GM18861 (cell line): Measurements from ENCODE around the gene PNCK.

Source experiments
- ATAC-seq: cut with Tn5 transposase; IDR thresholded peaks from one replicate; pipeline ENCODE4 v1.9.1; 2021; ENCODE audit not compliant: unreplicated experiment

The PNCK gene

GRCh38 chrX:153642051-153642654, 31.5 kb downstream of the PNCK start:
- no peak for ATAC-seq

DNA sequence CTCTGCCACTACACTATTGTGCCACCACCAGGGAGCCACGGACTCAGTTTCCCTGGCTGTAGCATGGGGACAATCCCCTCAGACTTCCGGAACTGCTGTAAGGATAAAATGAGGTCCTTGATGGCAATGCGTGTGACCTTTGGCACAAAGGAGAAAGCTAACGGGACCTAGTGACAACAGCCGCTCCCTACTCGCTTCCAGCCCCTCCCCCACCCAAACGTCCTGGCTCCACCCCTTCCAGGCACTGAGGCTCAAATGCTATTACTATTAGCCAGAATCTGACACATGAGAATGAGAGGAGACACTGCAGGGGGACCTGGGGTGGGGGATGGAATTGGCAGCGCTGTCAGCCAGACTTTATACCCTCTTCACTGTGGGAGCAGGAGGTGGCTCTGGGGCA, 32.0 kb downstream of the PNCK start:
- ATAC-seq, result no peak

- no peak for ATAC-seq
These were observed 32.7 kb downstream of the PNCK start for GRCh38 chrX:153640736-153641575.

DNA sequence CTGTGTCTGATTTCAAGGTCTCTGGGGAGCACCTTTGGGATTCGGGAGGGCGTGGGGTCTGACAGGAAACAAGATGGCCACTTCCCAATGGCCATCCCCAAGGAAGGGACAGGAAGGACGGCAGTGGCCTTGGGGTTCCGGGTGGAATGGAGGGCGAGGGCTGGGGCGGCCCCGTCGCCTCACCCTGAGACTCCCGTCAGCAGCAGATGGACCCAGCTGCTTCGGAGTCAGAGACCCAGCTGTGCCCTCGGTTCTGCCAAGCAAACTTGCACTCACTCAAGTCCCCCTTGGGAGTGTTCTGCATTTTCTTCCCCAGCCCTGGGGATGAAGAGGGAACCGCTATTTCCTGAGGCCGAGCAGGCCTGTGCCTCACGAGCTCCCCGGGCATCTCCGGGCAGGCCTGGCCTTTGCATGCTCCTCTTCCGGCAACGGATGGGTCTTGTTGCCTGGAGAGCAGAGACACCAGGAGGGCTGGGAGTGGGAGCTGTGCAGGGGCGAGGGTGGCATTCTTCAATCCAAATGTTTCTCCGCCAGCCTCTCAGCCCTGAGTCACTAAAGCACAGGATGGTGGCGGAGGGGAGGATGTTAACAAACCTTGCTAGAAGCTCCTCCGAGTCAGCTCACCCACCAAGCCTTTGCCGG, 33.4 kb downstream of the PNCK start:
- ATAC-seq, result no peak

DNA sequence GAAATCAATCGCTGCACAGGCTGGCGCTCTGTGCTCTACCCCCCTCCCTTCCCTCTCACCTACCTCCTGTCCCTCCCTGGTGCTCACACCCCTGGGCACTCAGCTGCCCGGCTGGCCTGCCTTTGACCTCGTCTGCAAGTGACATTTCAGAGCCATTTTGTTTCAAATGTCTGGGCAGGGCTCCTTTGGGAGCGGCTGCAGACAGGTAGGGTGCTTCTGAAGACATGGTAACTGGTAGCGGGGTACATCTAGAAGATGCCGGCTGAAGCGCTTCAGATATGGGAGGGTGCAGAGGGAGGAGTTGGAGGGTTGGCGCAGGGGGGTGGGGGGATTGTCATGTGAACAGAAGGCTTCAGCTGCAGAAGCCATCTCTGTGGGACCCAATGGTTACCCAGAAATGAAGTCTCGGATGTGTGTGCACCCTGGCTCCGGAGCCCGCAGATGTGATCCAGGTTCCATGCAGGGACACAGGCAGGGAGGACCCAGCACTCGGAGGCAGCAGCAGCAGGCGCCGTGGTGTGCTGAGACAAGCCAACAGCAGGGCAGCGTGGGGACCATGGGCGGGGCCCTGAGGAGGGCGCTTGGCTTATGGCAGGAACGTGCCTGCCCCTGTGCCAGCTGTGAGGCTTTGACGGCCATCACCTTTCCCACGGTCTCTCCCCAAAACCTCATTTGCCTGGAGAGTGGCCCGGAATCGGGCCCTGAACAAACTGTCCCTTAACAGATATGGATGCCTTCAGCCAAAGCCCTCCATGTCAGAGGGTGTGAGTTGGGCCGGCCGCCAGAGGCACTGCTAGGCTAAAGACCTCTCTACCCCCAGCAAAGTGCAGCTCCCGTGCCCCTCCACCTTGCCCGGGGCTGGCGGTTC, 34.2 kb downstream of the PNCK start:
- no peak for ATAC-seq

DNA sequence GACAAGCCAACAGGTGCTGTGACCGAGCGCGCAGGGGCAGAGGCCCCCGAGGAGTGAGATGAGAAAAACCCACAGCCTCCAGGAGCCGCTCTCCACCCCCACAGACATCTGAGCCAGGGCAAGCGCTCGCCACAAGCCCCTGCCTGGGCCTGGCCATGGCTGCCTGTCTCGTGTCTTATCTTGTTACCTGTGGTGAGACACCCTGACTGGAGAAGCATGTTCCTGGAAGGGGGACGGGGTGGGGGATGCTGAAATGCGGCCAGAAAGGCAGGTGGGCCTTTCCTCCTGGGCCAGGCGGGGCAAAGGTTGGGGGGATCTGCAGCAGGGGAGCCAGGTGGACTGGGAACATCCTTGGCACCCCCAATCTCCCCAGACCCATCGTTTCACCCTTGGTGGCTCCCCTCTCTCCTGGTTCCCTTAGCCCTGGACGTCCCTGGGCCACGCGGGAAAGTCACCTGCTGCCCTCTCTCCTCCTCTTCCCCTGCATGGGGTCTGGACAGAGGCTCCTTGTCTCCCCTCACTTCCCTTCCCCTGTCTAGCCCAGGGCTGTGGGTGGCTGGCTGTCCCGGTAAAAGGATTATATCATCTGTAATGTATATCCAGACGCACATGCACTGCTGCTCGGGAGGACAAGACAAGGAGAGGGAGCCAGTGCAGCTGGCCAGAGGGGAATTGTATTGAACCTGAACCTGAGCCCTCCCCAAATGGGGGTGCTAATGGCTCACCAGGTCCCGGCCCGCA, 35.0 kb downstream of the PNCK start:
- ATAC-seq, result no peak

GRCh38 chrX:153638041-153638371, 35.6 kb downstream of the PNCK start:
- no peak for ATAC-seq

DNA sequence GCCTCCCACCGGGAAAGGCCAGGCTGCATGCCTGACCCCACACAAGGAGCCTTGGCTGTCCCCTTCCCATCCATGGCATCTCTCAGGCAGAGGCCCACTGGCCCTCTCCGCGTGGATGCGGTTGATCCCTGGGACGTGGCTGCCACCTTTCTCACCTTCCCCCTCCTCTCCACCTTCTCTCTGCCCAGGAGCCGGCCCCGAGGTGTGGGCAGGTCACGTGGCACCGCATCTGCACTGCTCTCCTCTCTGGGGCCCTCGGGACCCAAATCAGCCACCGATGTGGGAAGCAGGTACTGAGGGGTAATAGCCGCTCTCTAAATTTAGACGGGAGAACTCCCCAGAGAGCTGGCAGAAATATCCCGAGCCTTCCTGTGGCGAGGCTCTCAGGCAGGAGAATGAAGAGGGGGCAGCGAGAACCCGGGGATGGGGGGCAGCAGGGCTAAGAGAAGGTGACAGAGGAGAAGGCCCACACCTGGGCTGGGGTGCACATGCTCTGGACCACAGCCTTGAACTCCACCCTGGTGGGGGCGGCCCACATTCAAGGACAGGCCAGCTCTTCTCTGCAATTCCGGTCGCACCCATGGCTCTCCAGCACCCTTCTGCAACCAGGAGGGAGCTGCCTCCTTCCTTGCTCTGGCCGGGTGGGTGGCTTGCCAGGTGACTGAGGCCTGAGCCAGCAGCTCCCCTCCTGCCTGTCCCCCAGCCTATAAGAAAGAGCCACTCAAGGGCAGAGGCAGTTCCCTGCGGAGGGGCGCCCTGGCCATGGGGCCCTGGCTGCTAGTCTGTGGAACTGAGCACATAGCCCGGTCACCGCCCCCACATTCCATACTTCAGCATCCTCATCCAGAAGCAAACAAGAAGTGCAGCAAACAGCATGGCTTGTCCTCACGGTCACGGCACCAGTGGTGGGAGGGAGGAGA, 36.2 kb downstream of the PNCK start:
- ATAC-seq, result no peak

GRCh38 chrX:153636716-153637115, 36.9 kb downstream of the PNCK start:
- ATAC-seq, result no peak

- ATAC-seq, result no peak
These were observed 37.6 kb downstream of the PNCK start for GRCh38 chrX:153635788-153636668.

- ATAC-seq, result no peak
These were observed 38.2 kb downstream of the PNCK start for GRCh38 chrX:153635388-153635787.

DNA sequence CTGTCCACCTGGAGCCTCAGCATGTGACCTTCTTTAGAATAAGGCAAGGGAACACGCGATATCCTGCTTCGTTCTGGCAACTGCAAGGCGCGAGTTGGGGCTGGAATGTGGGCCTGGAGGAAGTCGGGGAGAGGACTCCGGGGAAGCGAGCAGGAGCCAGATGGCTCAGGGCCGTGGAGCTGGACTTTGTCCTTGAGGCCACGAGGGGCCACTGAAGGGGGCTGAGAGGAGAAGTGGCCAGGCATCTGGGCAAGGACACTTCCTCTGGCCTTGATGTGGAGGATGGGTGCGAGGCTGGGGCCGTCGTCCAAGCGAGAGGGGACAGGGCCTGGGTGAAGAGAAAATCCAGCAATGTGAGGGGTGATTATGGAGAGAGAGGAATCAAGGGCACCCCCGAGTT, 38.8 kb downstream of the PNCK start:
- ATAC-seq, result no peak

GRCh38 chrX:153634236-153634635, 39.4 kb downstream of the PNCK start:
- ATAC-seq, result no peak

- no peak for ATAC-seq
These were observed 39.9 kb downstream of the PNCK start for GRCh38 chrX:153633607-153634180.

DNA sequence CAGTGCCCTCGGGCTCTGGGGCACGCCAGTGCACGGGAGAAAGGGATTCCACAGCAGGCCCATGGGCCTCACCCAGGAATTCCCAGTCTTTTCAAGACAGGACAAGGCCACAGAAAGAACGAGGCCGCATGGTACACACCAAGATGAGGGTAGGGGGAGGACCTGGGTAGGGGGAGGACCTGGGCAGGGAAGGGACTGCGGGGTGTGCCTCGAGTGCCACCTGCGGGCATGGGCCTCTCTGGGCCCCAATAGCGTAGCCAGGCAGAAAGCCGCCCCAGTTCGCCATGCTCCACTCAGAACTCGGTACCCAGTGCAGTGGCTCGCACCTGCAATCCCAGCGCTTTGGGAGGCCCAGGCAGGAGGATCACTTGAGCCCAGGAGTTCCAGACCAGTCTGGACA, 40.6 kb downstream of the PNCK start:
- no peak for ATAC-seq

DNA sequence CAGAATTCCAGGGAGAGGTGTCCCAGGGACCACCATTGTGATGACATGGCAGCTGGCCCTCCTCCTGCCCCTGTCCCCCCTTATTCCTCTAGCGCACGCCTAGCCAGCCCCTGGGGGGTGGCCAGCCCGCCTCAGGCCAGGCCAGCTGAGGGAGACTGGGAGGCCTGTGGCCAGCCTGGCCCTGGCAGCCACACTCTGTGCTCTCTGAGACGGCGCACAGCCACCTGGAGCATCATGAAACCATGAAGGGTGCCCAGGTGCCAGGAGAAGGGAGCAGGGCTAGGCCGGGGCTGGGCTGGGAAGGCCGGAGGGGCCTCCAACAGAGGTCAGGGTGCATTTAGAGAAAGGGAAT, 41.0 kb downstream of the PNCK start:
- ATAC-seq, result no peak

DNA sequence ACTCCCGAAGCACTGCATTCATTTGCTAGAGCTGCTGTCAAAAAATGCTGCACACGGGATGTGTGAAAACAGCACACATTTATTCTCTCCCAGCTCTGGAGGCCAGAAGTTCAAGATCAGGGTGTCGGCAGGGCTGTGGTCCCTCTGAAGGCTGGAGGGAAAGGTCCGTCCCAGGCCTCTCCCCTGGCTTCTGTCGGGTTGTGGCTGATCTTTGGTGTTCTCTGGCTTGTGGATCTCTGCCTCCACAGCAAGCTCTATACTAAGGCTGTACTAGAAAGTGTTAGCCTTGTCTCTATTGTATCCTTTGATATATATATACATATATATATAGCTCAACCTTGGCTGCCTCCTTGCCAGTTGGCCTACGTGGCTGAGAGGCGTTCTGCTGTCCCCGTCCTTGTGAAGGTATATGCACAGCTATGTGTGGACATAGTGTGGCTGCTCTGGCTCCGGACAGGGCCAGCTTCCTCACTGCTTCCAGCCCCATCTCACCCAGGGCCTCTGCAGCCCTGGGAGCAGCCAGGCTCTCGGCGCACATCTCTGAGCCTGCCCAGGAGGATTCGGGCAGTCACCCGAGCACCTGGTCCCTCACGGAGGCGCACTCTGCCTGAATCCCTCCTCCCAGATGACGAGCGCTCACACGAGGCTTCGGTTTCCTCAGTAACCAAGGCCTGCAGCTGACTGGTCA, 41.6 kb downstream of the PNCK start:
- no peak for ATAC-seq

DNA sequence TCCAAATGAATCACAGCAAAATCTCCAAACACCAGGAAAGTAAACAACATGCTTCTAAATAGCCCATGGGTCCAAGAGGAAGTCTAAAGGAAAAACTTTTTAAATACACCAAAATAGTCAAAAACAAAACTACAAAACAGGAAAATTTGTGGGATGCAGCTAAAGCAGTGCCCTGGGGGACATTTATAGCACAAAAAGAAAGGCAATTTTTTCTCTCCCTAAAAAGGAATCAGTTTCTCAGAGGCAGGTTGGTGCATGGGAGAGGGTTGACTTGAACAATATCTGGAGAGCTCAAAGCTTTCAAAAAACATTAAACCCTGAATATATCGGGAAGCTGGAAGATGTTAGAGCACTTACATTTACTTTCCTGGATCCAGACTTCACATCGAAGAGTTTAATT, 42.3 kb downstream of the PNCK start:
- no peak for ATAC-seq
